GM12873 (cell line): Measurements from ENCODE around the gene TTC38.

Experiments used
- TF ChIP-seq, protein P1 (sequence below): IDR thresholded peaks from 2 replicates; pipeline ENCODE4 v1.5.1; 2012; ENCODE audit warnings: low read depth, mild to moderate bottlenecking, moderate library complexity, low read length, control low read depth; ENCODE audit not compliant: insufficient read depth; ENCODE audit errors: missing control alignments

Gene TTC38

GRCh38 chr22:46267431-46268279, at the start of gene TTC38:
Gene TTC38 (plus strand): TSS chr22:46268008. CDS start chr22:46268040, 32 bp downstream.
- TF ChIP-seq, protein P1, sequence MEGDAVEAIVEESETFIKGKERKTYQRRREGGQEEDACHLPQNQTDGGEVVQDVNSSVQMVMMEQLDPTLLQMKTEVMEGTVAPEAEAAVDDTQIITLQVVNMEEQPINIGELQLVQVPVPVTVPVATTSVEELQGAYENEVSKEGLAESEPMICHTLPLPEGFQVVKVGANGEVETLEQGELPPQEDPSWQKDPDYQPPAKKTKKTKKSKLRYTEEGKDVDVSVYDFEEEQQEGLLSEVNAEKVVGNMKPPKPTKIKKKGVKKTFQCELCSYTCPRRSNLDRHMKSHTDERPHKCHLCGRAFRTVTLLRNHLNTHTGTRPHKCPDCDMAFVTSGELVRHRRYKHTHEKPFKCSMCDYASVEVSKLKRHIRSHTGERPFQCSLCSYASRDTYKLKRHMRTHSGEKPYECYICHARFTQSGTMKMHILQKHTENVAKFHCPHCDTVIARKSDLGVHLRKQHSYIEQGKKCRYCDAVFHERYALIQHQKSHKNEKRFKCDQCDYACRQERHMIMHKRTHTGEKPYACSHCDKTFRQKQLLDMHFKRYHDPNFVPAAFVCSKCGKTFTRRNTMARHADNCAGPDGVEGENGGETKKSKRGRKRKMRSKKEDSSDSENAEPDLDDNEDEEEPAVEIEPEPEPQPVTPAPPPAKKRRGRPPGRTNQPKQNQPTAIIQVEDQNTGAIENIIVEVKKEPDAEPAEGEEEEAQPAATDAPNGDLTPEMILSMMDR: no peak

GRCh38 chr22:46219636-46220035, 48.2 kb upstream of the TTC38 start:
- TF ChIP-seq, protein P1: no peak

GRCh38 chr22:46220921-46221320, 46.9 kb upstream of the TTC38 start:
- TF ChIP-seq, protein P1: no peak

- TF ChIP-seq, protein P1: no peak
These were observed 43.5 kb upstream of the TTC38 start for GRCh38 chr22:46224044-46224897.

GRCh38 chr22:46224898-46225290, 42.9 kb upstream of the TTC38 start:
- TF ChIP-seq, protein P1: no peak

DNA sequence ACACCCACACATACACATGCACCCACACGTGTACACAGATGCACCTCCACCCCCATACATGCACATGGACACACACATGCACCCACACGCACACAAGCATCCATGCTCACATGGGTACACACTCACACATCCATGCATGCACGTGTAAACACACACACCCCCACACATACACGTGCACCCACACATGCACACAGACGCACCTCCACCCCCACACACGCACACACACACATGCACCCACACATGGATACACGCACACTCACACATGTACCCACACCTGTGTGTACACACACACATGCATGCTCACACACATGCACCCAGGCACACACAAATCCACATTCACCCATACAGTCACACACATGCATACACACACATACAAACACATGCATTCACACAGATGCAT, 42.2 kb upstream of the TTC38 start:
- TF ChIP-seq, protein P1: no peak

DNA sequence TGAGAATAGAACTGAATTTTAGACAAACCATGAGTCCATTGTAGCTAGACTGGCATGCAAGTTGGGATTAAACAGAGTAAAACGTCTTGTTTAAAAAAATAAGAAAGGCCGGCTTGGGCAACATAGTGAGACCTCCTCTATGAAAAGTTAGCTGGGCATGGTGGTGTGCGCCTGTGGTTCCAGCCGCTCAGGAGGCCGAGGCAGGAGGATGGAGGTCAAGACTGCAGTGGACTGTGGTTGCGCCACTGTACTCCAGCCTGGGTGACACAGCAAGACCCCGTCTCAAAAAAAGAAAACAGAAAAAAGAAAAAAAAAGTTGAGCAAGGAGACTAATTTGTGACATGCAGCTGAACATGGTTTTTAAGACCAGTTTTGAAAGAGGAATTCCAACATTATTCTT, 41.2 kb upstream of the TTC38 start:
- TF ChIP-seq, protein P1: no peak
